GM19328 (cell line): ENCODE measurements around the gene TEAD2.
"Not testable (repeated sequence)": the region's sequence is repeated elsewhere in the genome, so short reads cannot be mapped to it uniquely, and the experiment has no call there.

ENCODE experiments used
- ATAC-seq: cut with Tn5 transposase; IDR thresholded peaks from one replicate; pipeline ENCODE4 v1.9.1; 2021; ENCODE audit warnings: mild to moderate bottlenecking, moderate library complexity; ENCODE audit not compliant: unreplicated experiment

TEAD2 gene

GRCh38 chr19:49333811-49334288 lies 28.4 kb downstream of the TEAD2 start:
- no peak for ATAC-seq

DNA sequence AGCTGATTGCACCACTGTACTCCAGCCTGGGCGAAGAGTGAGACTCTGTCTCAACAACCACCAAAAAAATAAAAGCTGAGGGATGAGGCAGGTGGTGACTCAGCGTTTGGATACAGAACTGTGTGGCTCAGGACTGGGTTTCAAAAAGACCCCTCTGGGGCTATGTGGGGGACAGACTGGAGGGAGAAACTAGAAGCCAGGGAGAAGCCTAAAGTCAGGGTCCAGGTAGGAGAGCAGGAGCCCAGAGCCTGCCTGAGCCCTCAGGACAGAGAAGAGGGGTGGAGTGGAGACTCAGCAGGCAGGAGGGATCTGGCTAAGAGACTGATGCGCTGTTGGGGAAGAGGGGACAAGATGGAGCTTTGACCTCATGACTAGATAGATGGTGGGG lies 28.8 kb downstream of the TEAD2 start:
- no peak for ATAC-seq

GRCh38 chr19:49332691-49333417 lies 29.4 kb downstream of the TEAD2 start:
- ATAC-seq = not testable (repeated sequence)

- ATAC-seq = peak; percentile 42
These were observed 30.6 kb downstream of the TEAD2 start for GRCh38 chr19:49331616-49332055.

GRCh38 chr19:49331187-49331586 lies 31.0 kb downstream of the TEAD2 start:
- not testable (repeated sequence) for ATAC-seq

- no peak for ATAC-seq
These were observed 33.5 kb downstream of the TEAD2 start for GRCh38 chr19:49328741-49329140.

GRCh38 chr19:49327878-49328544 lies 34.2 kb downstream of the TEAD2 start:
- no peak for ATAC-seq

- ATAC-seq = no peak
These were observed 36.0 kb downstream of the TEAD2 start for GRCh38 chr19:49326165-49326704.

- not testable (repeated sequence) for ATAC-seq
These were observed 36.5 kb downstream of the TEAD2 start for GRCh38 chr19:49325756-49326155.

GRCh38 chr19:49324801-49325576 lies 37.2 kb downstream of the TEAD2 start, which contains the start of gene SLC6A16:
TSS of gene SLC6A16 (minus strand) at chr19:49325191. CDS start at chr19:49311347, 13,844 bp downstream.
- no peak for ATAC-seq

DNA sequence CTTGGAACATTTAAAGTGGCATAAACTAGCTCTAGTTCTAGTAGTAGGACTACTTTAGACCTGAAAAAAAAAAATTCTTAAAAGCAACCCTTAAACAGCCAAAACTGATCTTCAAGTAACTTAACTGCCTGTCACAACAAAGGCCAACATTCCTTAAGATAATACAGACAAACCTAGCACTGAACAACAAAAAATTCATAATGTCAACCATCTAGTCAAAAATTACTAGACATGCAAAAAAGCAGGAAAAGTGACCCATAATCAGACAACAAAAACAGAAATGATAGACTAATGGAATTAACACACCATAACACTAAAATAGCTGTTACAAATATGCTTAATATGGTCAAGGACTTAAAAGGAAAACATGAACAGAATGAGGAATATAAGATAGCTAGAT lies 43.9 kb downstream of the TEAD2 start:
- no peak for ATAC-seq

DNA sequence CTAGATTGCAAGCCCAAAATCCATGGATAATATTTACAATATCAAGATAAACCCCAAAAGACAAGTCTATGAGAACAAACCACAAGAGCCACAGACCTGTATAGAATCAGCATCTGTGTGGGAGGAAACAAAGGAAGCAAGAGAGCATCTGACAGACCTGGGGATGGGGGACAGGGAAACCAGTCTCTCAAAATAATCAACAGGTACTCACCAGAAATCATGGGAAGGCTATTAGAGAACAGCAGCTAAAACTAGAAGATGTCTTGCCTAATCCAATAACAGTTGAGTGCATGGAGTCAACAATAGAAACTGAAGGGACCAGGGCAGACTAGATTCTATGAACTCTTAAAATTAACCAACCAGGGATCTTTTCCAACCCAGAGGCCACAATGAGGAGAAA lies 45.9 kb downstream of the TEAD2 start:
- ATAC-seq = no peak

DNA sequence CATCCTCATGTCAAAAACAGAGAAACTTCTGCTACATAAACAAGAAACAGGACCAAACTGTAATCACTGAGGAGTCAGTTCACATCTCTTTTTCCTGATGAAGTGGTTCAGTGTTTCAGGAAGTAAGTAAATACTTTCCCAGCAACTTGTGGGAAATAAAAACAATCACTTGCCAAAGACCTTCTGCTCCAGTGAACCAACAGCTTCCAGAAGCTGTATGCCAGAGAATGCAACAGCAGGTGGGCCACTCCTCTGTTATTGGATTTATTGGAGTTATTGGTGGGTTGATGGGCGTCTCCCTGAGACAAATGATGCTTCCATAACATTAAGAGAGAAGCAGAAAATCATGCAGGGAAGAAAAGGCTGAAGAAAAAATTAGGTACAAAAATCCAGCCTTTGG lies 47.1 kb downstream of the TEAD2 start:
- ATAC-seq = no peak

DNA sequence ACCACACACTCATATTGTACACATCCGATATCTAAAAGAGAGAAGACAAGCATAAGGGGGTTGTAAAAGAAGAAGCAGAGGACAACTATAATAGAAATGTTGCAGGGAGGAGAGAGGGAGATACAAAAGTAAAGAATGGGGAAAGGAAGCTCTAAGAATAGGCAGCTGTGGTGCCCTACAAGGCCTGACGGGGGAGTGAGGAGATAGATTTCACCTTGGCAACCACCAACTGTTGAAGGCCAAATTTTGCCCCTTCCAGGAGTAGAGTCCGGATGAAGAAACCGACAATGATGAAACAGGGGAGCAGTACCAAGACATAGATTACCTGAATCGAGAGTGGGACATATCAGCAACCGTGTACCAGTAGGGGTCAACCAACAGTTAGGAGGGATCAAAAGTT lies 53.1 kb downstream of the TEAD2 start:
- no peak for ATAC-seq

DNA sequence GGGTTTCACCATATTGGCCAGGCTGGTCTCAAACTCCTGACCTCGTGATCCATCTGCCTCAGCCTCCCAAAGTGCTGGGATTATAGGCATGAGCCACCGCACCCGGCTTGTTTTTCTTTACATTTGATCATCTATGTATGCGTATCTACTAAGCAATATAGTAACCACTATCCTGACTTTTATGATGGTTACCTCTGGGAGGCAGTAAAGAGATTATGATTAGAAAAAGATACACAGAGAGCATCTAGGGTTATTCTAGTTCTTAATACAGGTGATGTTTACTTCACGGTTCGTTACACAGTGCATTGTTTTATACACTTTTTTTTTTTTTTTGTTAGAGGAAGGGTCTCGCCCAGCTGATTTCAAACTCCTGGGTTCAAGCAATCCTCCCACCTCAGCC lies 55.5 kb downstream of the TEAD2 start:
- ATAC-seq = not testable (repeated sequence)

GRCh38 chr19:49301866-49302252 lies 60.4 kb downstream of the TEAD2 start:
- no peak for ATAC-seq

- no peak for ATAC-seq
These were observed 60.9 kb downstream of the TEAD2 start for GRCh38 chr19:49301165-49301865.

- ATAC-seq = not testable (repeated sequence)
These were observed 63.6 kb downstream of the TEAD2 start for GRCh38 chr19:49298653-49299052.

- ATAC-seq = no peak
These were observed 64.8 kb downstream of the TEAD2 start for GRCh38 chr19:49297403-49297802.

DNA sequence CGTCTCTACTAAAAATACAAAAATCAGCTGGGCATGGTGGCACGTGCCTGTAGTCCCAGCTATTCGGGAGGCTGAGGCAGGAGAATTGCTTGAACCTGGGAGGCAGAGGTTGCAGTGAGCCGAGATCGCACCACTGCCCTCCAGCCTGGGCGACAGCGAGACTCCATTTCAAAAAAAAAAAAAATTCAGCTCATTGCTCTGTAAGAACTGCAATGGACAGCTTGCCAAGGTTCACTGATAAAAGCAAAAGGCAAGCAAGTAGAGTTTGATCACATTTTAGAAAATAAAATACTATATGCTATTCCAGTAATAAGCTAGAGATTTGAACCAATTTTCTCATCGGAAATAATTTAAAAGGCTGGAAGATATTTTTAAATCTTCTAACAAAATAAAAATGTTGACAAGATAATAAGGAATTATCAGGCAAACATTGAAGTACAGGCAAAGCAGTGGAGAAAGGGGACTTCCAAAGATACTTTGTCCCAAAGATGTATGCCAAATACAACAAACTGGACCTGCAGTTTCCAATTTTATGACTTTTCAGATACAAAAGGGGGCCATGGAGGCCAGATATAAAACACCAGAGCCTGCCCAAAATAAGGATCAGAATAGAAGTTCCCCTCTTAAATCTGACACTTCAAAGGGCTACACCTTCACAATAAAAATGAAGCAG lies 66.9 kb downstream of the TEAD2 start:
- no peak for ATAC-seq
